CD4-positive, alpha-beta T cell (primary cell): ENCODE results near the gene MLXIPL. TPM values are rescaled to one million over a fixed set of nuclear protein-coding genes. Genes with fewer than 3 reads are reported as not detected.

Experiments
- ATAC-seq: fragments of 200-7000 bp; cut with Tn5 transposase; one replicate; pipeline ENCODE4 v1.10.0; 2022; ENCODE audit warnings: mild to moderate bottlenecking; ENCODE audit not compliant: poor library complexity
- CTCF ChIA-PET: fragments of 350-600 bp; sonication (Branson Sonifier 250); formaldehyde crosslinking; loops from one replicate; lab custom pipeline; 2021; ENCODE audit warnings: antibody characterized with exemption, inconsistent platforms; lab: Charles Lee
- POLR2A ChIA-PET: fragments of 350-600 bp; sonication (Branson Sonifier 250); formaldehyde crosslinking; loops from one replicate; lab custom pipeline; 2021; ENCODE audit warnings: antibody characterized with exemption, inconsistent platforms; lab: Charles Lee
- DNase-seq, 14 experiments: peaks; one replicate each; pipeline ENCODE4 v3.0.0-alpha.2; 2013 to 2020; ENCODE audit warnings: mixed read lengths in 2 of 14
- H3K27ac ChIP-seq, 2 donors: one replicate each; pipeline versions ENCODE4 v1.5.1 to v1.7.0; 2013; ENCODE audit warnings: low read length in 2 of 2, low read depth in 1 of 2, mild to moderate bottlenecking in 1 of 2
- H3K27me3 ChIP-seq, 2 experiments: 1 replicate in 1 of 2; 2 replicates in 1 of 2; pipeline versions ENCODE4 v1.6.1 to v1.7.0; 2013; ENCODE audit warnings: low read length in 2 of 2, control low read depth in 1 of 2, mild to moderate bottlenecking in 1 of 2, moderate library complexity in 1 of 2; ENCODE audit not compliant: insufficient read depth in 2 of 2, control insufficient read depth in 1 of 2
- H3K36me3 ChIP-seq: one replicate; pipeline ENCODE4 v1.6.1; 2013; ENCODE audit warnings: low read length, control low read depth; ENCODE audit not compliant: insufficient read depth
- H3K4me1 ChIP-seq: one replicate; pipeline ENCODE4 v1.6.1; 2013; ENCODE audit warnings: low read length, control low read depth; ENCODE audit not compliant: insufficient read depth
- H3K4me3 ChIP-seq: one replicate; pipeline ENCODE4 v1.5.1; 2013; ENCODE audit warnings: mild to moderate bottlenecking, low read length, moderate library complexity
- H3K9me3 ChIP-seq, 2 experiments: 1 replicate in 1 of 2; 2 replicates in 1 of 2; pipeline versions ENCODE4 v1.6.1 to v1.7.0; 2013; ENCODE audit warnings: low read length in 2 of 2, mild to moderate bottlenecking in 2 of 2, control low read depth in 1 of 2, moderate library complexity in 1 of 2; ENCODE audit not compliant: control insufficient read depth in 1 of 2, insufficient read depth in 1 of 2
- H3K27ac Mint-ChIP-seq: one replicate; pipeline ENCODE4 v1.8.0; 2020; ENCODE audit warnings: mixed read lengths
- H3K27me3 Mint-ChIP-seq: one replicate; pipeline ENCODE4 v1.8.0; 2021; ENCODE audit warnings: mixed read lengths
- H3K36me3 Mint-ChIP-seq: one replicate; pipeline ENCODE4 v1.8.0; 2021; ENCODE audit warnings: low read depth, mixed read lengths
- H3K4me1 Mint-ChIP-seq: one replicate; pipeline ENCODE4 v1.8.0; 2021; ENCODE audit warnings: low read depth, mixed read lengths
- H3K4me3 Mint-ChIP-seq: one replicate; pipeline ENCODE4 v1.8.0; 2020; ENCODE audit warnings: mild to moderate bottlenecking, mixed read lengths
- H3K9me3 Mint-ChIP-seq: one replicate; pipeline ENCODE4 v1.8.0; 2020; ENCODE audit warnings: mixed read lengths
- intact Hi-C, 2 experiments: fragments of 100-400 bp; cut with DNase I in 1 of 2; cut with micrococcal nuclease in 1 of 2; formaldehyde crosslinking; loops; one replicate each; pipeline versions ENCODE4 v1.15.1 to v1.9.0; 2023 to 2025; cut with DNase I, micrococcal nuclease
- total RNA-seq, 174 experiments: library from RNA in 2 of 174; stranded (reverse) in 2 of 174; gene quantifications; one replicate each; pipeline ENCODE4 v1.2.3 and lab custom pipeline; 2021 to 2026
- TF ChIP-seq, protein P1 (sequence below): fragments of 200-600 bp; IDR thresholded peaks from one replicate; pipeline ENCODE4 v1.8.0; 2022; ENCODE audit warnings: antibody characterized with exemption, mild to moderate bottlenecking

Gene MLXIPL
- total RNA-seq, 2 experiments from 2014 or later: not detected

DNA sequence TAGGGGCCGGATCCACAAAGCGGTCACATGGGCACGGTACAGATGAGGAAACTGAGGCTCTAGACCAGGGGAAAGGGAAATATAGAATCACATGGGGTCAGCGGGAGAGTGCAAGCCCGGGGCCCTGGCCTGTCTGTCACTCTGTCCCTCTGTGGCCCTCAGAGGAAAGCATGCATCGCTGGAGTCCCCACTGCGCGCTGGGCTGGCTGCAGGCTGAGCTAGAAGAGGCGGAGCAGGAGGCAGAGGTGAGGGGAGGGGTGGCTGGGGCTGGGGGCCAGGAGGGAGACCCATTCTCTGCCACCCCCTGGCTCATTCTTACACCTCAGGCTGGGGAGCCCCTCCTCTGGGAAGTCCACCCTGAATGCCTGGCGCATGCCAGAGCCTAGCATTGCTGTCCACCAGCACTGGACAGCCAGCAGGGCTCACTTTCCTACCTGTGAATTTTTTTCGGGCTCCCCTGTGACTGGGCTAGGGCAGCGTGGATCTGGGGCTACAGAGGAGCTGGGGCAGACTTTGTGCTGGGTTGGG is 45.6 kb upstream of the MLXIPL start:
- ChIA-PET POLR2A (interaction anchor here (1.0 kb wide), 1 partner anchor 68 kb away, joined by 4 read pairs; the partner anchor contains the start of gene ABHD11), CTCF (no interaction called here)
- peaks cover 5% of the 10 kb centered on the region for H3K4me1 Mint-ChIP-seq
- Histone ChIP-seq H3K4me3 (no peak overlapping the region), H3K27me3 (peaks cover 13 to 20% of the 10 kb centered on the region in 2 experiments), H3K27ac (no peak overlapping the region), H3K9me3 (peaks cover 0 to 4% of the 10 kb centered on the region in 2 experiments), H3K4me1 (peaks cover 14% of the 10 kb centered on the region), H3K36me3 (no peaks in the 10 kb centered on the region)
- ATAC-seq (no peak), DNase-seq (no peak)
- TF ChIP-seq, protein P1, sequence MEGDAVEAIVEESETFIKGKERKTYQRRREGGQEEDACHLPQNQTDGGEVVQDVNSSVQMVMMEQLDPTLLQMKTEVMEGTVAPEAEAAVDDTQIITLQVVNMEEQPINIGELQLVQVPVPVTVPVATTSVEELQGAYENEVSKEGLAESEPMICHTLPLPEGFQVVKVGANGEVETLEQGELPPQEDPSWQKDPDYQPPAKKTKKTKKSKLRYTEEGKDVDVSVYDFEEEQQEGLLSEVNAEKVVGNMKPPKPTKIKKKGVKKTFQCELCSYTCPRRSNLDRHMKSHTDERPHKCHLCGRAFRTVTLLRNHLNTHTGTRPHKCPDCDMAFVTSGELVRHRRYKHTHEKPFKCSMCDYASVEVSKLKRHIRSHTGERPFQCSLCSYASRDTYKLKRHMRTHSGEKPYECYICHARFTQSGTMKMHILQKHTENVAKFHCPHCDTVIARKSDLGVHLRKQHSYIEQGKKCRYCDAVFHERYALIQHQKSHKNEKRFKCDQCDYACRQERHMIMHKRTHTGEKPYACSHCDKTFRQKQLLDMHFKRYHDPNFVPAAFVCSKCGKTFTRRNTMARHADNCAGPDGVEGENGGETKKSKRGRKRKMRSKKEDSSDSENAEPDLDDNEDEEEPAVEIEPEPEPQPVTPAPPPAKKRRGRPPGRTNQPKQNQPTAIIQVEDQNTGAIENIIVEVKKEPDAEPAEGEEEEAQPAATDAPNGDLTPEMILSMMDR: no peak
- H3K4me3 Mint-ChIP-seq: peak overlapping the region; percentile 20
- H3K9me3 Mint-ChIP-seq: no peaks in the 10 kb centered on the region
- intact Hi-C loops: loop anchor here (2.0 to 5.0 kb wide), 4 partner anchors 49 to 172 kb away; partner anchors contain the start of genes BAZ1B (in 2 of the 2), ABHD11 (in 1 of the 2), METTL27 (in 1 of the 2) and STX1A (in 1 of the 2)
- H3K36me3 Mint-ChIP-seq: no peaks in the 10 kb centered on the region
- peaks cover 18% of the 10 kb centered on the region for H3K27me3 Mint-ChIP-seq
- H3K27ac Mint-ChIP-seq: no peak overlapping the region

DNA sequence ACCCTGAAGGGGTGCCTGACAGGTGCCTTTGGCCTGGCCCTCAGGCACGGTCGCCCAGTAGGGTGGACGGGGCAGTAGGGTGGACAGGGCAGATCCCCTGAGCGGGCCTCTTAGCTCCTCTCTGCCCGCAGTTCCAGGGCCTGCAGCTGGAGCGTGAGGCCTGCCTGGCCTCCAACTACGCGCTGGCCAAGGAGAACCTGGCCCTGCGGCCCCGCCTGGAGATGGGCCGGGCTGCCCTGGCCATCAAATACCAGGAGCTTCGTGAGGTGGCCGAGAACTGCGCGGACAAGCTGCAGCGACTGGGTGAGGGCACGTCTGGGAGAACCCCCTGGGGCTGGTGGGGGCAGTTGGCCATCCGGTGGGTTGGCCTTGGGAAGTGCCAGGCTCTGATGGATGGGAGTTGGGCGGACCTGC is 45.0 kb upstream of the MLXIPL start:
- intact Hi-C loops: loop anchor here (2.0 to 5.0 kb wide), 4 partner anchors 50 to 173 kb away; partner anchors contain the start of genes BAZ1B (in 2 of the 2), ABHD11 (in 1 of the 2), METTL27 (in 1 of the 2) and STX1A (in 1 of the 2)
- Histone ChIP-seq H3K4me3 (no peak overlapping the region), H3K27me3 (peaks cover 13 to 22% of the 10 kb centered on the region in 2 experiments), H3K4me1 (peaks cover 14% of the 10 kb centered on the region), H3K36me3 (no peaks in the 10 kb centered on the region), H3K27ac (no peak overlapping the region), H3K9me3 (peaks cover 0 to 4% of the 10 kb centered on the region in 2 experiments)
- Mint-ChIP-seq H3K9me3 (no peaks in the 10 kb centered on the region), H3K36me3 (no peaks in the 10 kb centered on the region), H3K4me1 (peaks cover 5% of the 10 kb centered on the region), H3K27me3 (peaks cover 23% of the 10 kb centered on the region), H3K4me3 (no peak overlapping the region), H3K27ac (no peak overlapping the region)
- CTCF ChIA-PET: interaction anchor here (3.2 kb wide), 1 partner anchor 62 kb away, joined by 14 read pairs; no protein-coding TSS in a partner anchor
- DNase-seq (no peak), ATAC-seq (no peak)
- TF ChIP-seq, protein P1: no peak
- POLR2A ChIA-PET: interaction anchor here (1.0 kb wide), 1 partner anchor 69 kb away, joined by 4 read pairs; the partner anchor contains the start of gene ABHD11

DNA sequence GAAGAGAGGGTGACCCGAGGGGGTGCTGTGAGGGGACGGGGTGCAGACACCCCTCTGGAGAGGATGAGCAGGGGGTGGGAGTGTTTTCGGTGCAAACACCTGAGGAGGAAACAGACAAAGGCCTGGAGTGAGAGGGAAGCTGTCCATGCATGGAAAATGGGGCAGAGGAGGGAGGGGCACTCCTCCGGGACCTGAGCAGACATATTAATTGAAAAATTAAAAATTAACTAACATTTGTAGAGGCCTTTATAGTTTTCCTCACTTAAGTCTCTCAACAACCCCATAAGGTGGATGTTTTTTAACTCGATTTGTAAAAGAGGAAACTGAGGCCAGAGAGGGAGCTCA is 44.5 kb upstream of the MLXIPL start:
- TF ChIP-seq, protein P1: no peak
- Histone ChIP-seq H3K4me3 (no peak overlapping the region), H3K27ac (no peak overlapping the region), H3K36me3 (no peaks in the 10 kb centered on the region), H3K27me3 (peaks cover 13 to 26% of the 10 kb centered on the region in 2 experiments), H3K9me3 (peaks cover 0 to 4% of the 10 kb centered on the region in 2 experiments), H3K4me1 (peaks cover 14% of the 10 kb centered on the region)
- ATAC-seq (no peak), DNase-seq (no peak)
- CTCF ChIA-PET: interaction anchor here (1.5 to 3.2 kb wide), 2 partner anchors 11 to 62 kb away, joined by 6 to 14 read pairs; no protein-coding TSS in a partner anchor
- no peak overlapping the region for H3K27ac Mint-ChIP-seq
- no peaks in the 10 kb centered on the region for H3K9me3 Mint-ChIP-seq
- peak overlapping the region; percentile 80 for H3K4me3 Mint-ChIP-seq
- H3K27me3 Mint-ChIP-seq: peaks cover 28% of the 10 kb centered on the region
- POLR2A ChIA-PET: interaction anchor here (1.0 to 1.6 kb wide), 2 partner anchors 70 kb away, joined by 4 to 7 read pairs; partner anchors contain the start of gene ABHD11
- peaks cover 5% of the 10 kb centered on the region for H3K4me1 Mint-ChIP-seq
- intact Hi-C loops: loop anchor here (1.0 to 5.0 kb wide), 5 partner anchors 50 to 173 kb away; partner anchors contain the start of genes BAZ1B (in 2 of the 2), ABHD11 (in 1 of the 2), METTL27 (in 1 of the 2) and STX1A (in 1 of the 2)
- no peaks in the 10 kb centered on the region for H3K36me3 Mint-ChIP-seq
